Superior temporal gyrus (tissue), 1 donor: ENCODE measurements around the gene SUV39H1.
A peak's percentile ranks its signal among the peaks of the same experiment; 100 is the strongest.
"Not testable (repeated sequence)": the region's sequence is repeated elsewhere in the genome, so short reads cannot be mapped to it uniquely, and the experiment has no call there.

ENCODE experiments used
- DNase-seq: peaks from one replicate; pipeline ENCODE4 v3.0.0-alpha.2; 2016; ENCODE audit errors: extremely low spot score

SUV39H1 gene

DNA sequence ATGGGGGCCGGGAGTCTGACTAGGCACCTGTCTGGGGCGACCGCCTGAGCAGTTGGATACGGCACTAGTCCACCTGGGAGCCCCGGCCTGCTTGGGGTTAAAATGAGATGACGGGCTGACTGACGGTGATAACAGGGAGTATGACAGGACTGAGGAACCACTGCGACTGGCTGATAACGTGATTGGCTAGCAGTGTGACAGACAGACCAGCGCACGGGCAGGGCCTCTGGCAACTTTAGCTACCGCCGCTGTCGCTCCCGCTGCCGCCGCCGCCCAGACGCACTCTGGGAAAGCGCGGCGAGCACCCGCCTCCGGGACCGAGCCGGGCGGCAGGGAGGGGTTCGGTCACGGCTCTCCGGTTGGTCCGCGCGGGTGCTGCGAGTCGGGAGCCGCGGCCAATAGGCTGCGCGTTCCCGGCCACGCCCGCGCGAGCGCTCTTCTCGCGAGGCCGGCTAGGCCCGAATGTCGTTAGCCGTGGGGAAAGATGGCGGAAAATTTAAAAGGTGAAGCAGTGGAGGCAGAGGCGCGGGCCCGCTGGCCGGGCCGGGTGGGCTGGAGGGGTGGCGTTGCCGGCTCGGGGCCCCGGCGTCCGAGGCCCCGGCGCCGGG lies at the start of gene SUV39H1:
SUV39H1 (plus strand) TSS at position 434 of the 608 bp plus-strand sequence; CDS start at position 485, 51 bp downstream.
- peak; percentile 82 for DNase-seq

GRCh38 chrX:48648336-48648751 lies 48.2 kb upstream of the SUV39H1 start:
- peak; percentile 72 for DNase-seq

DNA sequence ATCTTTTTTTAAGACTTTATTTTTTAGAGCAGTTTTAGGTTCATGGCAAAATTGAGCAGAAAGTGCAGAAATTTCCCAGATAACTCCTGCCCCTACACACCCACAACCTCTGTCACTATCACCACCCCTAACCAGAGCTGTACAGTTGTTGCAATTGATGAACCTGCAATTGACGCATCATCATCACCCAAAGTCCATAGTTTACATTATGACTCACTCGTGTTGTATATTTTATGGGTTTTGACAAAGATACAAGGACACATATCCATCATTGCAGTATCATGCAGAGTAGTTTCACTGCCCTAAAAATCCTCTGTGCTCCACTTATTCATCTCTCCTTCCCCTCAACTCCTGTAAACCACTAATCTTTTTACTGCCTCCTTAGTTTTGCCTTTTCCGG lies 47.4 kb upstream of the SUV39H1 start:
- DNase-seq: no peak

DNA sequence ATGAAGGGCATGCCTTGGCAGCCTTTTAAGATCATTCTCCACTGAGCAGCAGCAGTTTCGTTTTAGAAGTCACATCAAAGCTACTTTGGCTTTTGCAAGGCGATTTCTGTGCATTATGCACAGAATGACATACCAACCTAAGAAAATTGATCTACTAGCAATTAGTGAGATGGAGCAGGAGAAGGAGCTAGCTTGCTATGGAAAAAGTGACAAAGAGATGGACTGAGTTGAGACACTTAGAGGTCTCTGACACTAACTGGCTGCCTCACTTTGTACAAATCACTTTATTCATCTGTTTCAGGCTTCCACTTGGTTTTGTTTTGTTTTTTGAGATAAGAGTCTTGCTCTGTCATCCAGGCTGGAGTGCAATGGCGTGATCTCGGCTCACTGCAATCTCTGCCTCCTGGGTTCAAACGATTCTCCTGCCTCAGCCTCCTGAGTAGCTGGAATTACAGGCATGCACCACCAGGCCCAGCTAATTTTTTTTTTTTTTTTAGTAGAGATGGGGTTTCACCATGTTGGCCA lies 44.4 kb upstream of the SUV39H1 start:
- not testable (repeated sequence) for DNase-seq

- not testable (repeated sequence) for DNase-seq
These were observed 41.8 kb upstream of the SUV39H1 start for GRCh38 chrX:48654746-48655145.

- DNase-seq: not testable (repeated sequence)
These were observed 36.8 kb upstream of the SUV39H1 start for GRCh38 chrX:48659686-48660085.

- no peak for DNase-seq
These were observed 33.3 kb upstream of the SUV39H1 start for GRCh38 chrX:48663241-48663640.

GRCh38 chrX:48664156-48664555 lies 32.4 kb upstream of the SUV39H1 start:
- DNase-seq: no peak

DNA sequence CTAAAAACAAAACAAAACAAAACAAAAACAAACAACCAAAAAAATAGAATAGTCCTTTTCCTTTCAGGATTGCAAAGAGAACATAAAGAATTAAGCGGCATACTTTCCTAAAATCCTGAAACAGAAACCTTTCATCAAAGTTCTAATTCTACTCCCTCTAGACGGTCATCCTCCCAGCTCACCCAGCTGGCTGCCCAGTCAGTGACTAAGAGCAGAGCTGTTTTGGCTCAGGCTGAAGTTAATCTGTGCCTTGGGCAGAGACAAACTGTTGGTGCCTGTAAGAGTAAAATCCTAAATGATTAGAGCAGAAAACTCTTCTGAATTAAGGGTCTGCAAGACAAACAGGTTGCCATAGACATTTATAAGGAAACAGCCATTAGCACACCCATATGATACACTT lies 30.5 kb upstream of the SUV39H1 start:
- no peak for DNase-seq

DNA sequence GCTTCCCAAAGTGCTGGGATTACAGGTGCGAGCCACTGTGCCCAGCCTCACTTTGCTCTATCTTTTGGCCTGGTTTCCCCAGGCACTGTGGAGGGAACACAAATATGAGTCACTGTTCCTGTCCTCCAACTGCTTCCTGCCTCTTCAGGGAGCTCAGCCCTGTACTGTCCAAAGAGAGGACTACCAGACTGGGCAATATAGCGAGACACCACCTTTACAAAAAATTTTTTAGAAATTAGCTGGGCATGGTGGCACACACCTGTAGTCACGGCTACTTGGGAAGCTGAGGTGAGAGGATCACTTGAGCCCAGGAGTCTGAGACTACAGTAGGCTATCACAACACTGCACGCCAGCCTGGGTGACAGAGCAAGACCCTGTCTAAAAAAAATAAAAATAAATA lies 29.9 kb upstream of the SUV39H1 start:
- no peak for DNase-seq

DNA sequence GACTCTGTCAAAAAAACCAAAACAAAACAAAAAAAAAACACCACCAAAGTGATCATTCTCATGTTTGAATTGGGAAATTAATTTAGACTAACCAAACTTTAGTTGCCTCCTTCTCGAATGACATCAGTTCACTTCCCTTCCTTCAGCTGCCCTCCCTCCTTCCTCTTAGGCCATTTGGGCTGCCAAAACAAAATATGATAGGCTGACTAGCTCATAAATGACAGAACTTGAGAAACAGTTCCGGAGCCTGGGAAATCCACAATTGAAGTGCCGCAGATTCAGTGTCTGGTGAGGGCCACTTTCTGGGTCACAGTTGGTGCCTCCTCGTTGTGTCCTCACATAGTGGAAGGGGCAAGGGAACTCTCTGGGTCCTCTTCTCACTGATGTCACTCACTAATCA lies 29.0 kb upstream of the SUV39H1 start:
- DNase-seq: no peak

- DNase-seq: not testable (repeated sequence)
These were observed 28.3 kb upstream of the SUV39H1 start for GRCh38 chrX:48668187-48668586.

- peak; percentile 77 for DNase-seq
These were observed 20.2 kb upstream of the SUV39H1 start for GRCh38 chrX:48676106-48676892.

DNA sequence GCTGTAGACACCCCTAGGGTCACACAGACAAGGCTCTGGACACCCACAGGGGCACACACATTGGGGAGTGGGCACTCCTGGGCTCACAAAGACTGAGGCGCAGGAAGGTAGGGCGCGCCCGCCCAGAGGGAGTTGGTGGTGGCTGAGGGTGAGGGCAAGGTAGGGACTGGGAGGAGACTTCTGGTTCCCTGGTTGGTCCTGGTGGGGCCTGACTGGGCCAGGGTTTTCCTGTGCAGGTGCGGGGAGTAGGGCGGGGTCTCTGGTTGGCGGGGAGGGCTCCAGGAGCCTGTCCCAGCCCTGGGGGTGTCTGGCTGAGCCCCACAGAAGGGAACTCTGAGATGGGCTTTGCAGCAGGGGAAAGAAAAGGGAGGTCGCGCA lies 19.7 kb upstream of the SUV39H1 start:
- no peak for DNase-seq

- no peak for DNase-seq
These were observed 19.0 kb upstream of the SUV39H1 start for GRCh38 chrX:48677516-48677915.

DNA sequence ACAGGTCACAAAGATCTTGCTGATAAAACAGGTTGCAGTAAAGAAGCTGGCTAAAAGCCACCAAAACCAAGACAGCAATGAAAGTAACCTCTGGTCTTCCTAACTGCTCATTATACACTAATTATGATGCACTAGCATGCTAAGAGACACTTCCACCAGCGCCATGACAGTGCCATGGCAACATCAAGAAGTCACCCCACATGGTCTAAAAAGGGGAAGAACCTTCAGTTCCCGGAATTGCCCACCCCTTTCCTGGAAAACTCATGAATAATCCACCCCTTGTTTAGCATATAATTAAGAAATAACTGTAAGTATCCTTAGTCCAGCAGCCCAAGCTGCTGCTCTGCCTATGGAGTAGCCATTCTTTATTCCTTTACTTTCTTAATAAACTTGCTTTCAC lies 16.1 kb upstream of the SUV39H1 start:
- not testable (repeated sequence) for DNase-seq

GRCh38 chrX:48680925-48681324 lies 15.6 kb upstream of the SUV39H1 start:
- DNase-seq: not testable (repeated sequence)

DNA sequence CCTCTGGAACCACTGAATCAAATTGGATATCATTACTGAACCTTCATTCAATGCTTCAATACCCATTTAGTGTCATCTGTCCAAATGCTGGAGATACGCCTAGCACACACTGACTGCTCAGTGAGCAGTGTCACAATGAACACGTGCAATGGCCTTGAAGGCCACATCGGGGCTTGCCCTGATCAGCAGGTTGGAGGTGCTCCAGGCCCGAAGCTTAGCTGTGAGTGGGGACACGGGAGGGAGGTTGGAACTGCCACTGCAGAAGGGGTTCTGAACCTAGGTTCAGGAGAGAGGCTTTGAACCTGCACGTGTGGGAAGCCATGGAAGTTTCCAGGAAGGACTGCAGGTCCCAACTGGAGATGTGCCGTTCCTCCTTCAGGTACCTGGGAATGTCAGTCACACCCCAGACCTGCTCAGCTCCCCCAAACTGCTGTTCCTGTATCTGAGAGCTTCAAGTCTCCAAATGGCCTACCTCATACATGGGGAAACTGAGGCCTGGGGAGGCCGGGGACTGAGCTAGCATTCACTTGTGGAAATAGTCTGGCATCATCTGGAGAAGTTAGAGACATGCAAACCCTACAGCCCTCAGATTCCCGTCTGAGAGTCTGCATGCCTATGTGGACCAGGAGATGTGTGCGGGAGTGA lies 14.9 kb upstream of the SUV39H1 start:
- DNase-seq: no peak

GRCh38 chrX:48682795-48683194 lies 13.7 kb upstream of the SUV39H1 start:
- not testable (repeated sequence) for DNase-seq

DNA sequence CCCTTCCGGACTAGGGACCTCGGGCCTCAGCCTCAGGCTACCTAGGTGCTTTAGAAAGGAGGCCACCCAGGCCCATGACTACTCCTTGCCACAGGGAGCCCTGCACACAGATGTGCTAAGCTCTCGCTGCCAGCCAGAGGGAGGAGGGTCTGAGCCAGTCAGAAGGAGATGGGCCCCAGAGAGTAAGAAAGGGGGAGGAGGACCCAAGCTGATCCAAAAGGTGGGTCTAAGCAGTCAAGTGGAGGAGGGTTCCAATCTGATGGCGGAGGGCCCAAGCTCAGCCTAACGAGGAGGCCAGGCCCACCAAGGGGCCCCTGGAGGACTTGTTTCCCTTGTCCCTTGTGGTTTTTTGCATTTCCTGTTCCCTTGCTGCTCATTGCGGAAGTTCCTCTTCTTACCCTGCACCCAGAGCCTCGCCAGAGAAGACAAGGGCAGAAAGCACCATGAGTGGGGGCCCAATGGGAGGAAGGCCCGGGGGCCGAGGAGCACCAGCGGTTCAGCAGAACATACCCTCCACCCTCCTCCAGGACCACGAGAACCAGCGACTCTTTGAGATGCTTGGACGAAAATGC lies 13.0 kb upstream of the SUV39H1 start, which contains the start of gene WAS:
WAS (plus strand) TSS at position 389 of the 572 bp plus-strand sequence; CDS start at position 444, 55 bp downstream.
- no peak for DNase-seq

GRCh38 chrX:48684134-48684533 lies 12.4 kb upstream of the SUV39H1 start:
- no peak for DNase-seq

GRCh38 chrX:48685416-48685815 lies 11.1 kb upstream of the SUV39H1 start:
- no peak for DNase-seq
